GM12878 (cell line): ENCODE measurements around the gene ABHD17A. TPM values are rescaled to one million over a fixed set of nuclear protein-coding genes. Genes with fewer than 3 reads are reported as not detected.
"Not testable (repeated sequence)": the region's sequence is repeated elsewhere in the genome, so short reads cannot be mapped to it uniquely, and the experiment has no call there.

ENCODE experiments used
- ATAC-seq: fragments of 200-7000 bp; cut with Tn5 transposase; 3 replicates; pipeline ENCODE4 v1.9.1; 2020; ENCODE audit warnings: mild to moderate bottlenecking, moderate library complexity
- Bru-seq: library from RNA; stranded (reverse); fragments of 400-500 nt; gene quantifications from one replicate; lab custom pipeline; 2021; lab: Mats Ljungman, UMichigan
- BruChase-seq, 2 experiments: library from RNA; stranded (reverse); fragments of 400-500 nt; gene quantifications; one replicate each; lab custom pipeline; 2021; lab: Mats Ljungman, UMichigan
- BruUV-seq: library from RNA; stranded (reverse); fragments of 400-500 nt; replicated peaks from 2 replicates; lab custom pipeline; 2021; lab: Mats Ljungman, UMichigan
- CTCF ChIA-PET: fragments of 300-600 bp; sonication (Branson Sonifier 250); formaldehyde crosslinking; extraction: SDS; loops from one replicate; lab custom pipeline; 2021; ENCODE audit warnings: inconsistent platforms; lab: Yijun Ruan, JAX
- POLR2A ChIA-PET: fragments of 350-600 bp; formaldehyde crosslinking; extraction: SDS; loops from one replicate; lab custom pipeline; 2021; ENCODE audit warnings: inconsistent platforms; lab: Charles Lee
- RAD21 ChIA-PET: fragments of 300-600 bp; sonication (Branson Sonifier 250); formaldehyde crosslinking; loops from one replicate; lab custom pipeline; 2023; ENCODE audit warnings: antibody characterized with exemption; ENCODE audit not compliant: unreplicated experiment; lab: Charles Lee
- SMC1A ChIA-PET: fragments of 300-600 bp; sonication (Branson Sonifier 250); formaldehyde crosslinking; loops from one replicate; lab custom pipeline; 2023; ENCODE audit not compliant: unreplicated experiment, uncharacterized antibody; lab: Charles Lee
- DNase-seq: peaks from one replicate; pipeline ENCODE4 v3.0.0-alpha.2; 2011; ENCODE audit warnings: low read depth, low spot score
- FAIRE-seq: peaks from 3 replicates; lab custom pipeline; 2011; peaks lifted over from hg19 to GRCh38; lab: Jason Lieb, UNC
- H2AFZ ChIP-seq: 2 replicates; pipeline ENCODE4 v1.6.0; 2011; ENCODE audit warnings: low read depth, low read length, control low read depth; ENCODE audit not compliant: control insufficient read depth
- H3K27ac ChIP-seq: 2 replicates; pipeline ENCODE4 v1.5.1; 2011; ENCODE audit warnings: control low read depth; ENCODE audit not compliant: control insufficient read depth, insufficient read depth
- H3K27me3 ChIP-seq, 2 experiments: replicated peaks in 1 of 2; 2 replicates each; pipeline versions ENCODE4 v1.6.0 to v1.6.1; 2011; ENCODE audit warnings: low read length in 1 of 2; ENCODE audit not compliant: control insufficient read depth in 2 of 2, insufficient read depth in 2 of 2
- H3K36me3 ChIP-seq, 2 experiments: 2 replicates each; pipeline ENCODE4 v1.5.1; 2011; ENCODE audit warnings: low read length in 1 of 2; ENCODE audit not compliant: control insufficient read depth in 2 of 2, insufficient read depth in 2 of 2
- H3K4me1 ChIP-seq: 2 replicates; pipeline ENCODE4 v1.6.1; 2011; ENCODE audit warnings: mild to moderate bottlenecking, low read length, moderate library complexity, mixed read lengths; ENCODE audit not compliant: control insufficient read depth, insufficient read depth
- H3K4me2 ChIP-seq: 2 replicates; pipeline ENCODE4 v1.6.0; 2011; ENCODE audit warnings: control low read depth; ENCODE audit not compliant: control insufficient read depth, insufficient read depth
- H3K4me3 ChIP-seq: fragments of 200-600 bp; sonication (generic); 2 replicates; pipeline ENCODE4 v1.5.1; 2016
- H3K79me2 ChIP-seq: 2 replicates; pipeline ENCODE4 v1.6.0; 2011; ENCODE audit warnings: low read length; ENCODE audit not compliant: control insufficient read depth, insufficient read depth
- H3K9ac ChIP-seq: 2 replicates; pipeline ENCODE4 v1.8.0; 2011; ENCODE audit warnings: low read length, control low read depth, mixed read lengths; ENCODE audit not compliant: control insufficient read depth, insufficient read depth
- H3K9me3 ChIP-seq: replicated peaks from 3 replicates; pipeline ENCODE4 v1.5.1; 2011; ENCODE audit warnings: mild to moderate bottlenecking, low read length; ENCODE audit not compliant: control insufficient read depth, insufficient read depth
- H4K20me1 ChIP-seq: 2 replicates; pipeline ENCODE4 v1.6.0; 2011; ENCODE audit not compliant: control insufficient read depth, insufficient read depth
- BHLHE40 ChIP-seq, 2 experiments: fragments of 450-650 bp in 1 of 2; IDR thresholded peaks; 2 replicates each; pipeline ENCODE4 v1.6.1; 2011 to 2017; ENCODE audit warnings: low read depth in 2 of 2, borderline replicate concordance in 1 of 2, improper control_type of control experiment in 1 of 2, low read length in 1 of 2, mild to moderate bottlenecking in 1 of 2
- CHD2 ChIP-seq: IDR thresholded peaks from 2 replicates; pipeline ENCODE4 v1.6.1; 2011; ENCODE audit warnings: low read depth, low read length, improper control_type of control experiment, borderline replicate concordance
- CREB1 ChIP-seq: IDR thresholded peaks from 2 replicates; pipeline ENCODE4 v1.6.1; 2012; ENCODE audit warnings: low read depth, mild to moderate bottlenecking, inconsistent platforms
- CREM ChIP-seq: IDR thresholded peaks from 2 replicates; pipeline ENCODE4 v1.6.1; 2014; ENCODE audit warnings: antibody characterized with exemption, low read depth
- GABPA ChIP-seq: IDR thresholded peaks from 2 replicates; pipeline ENCODE4 v1.6.1; 2014; ENCODE audit warnings: antibody characterized with exemption, low read depth, mild to moderate bottlenecking, inconsistent platforms
- HCFC1 ChIP-seq: fragments of 150-350 bp; IDR thresholded peaks from 2 replicates; pipeline ENCODE4 v1.6.1; 2014; ENCODE audit warnings: low read length
- NBN ChIP-seq: fragments of 450-650 bp; IDR thresholded peaks from 2 replicates; pipeline ENCODE4 v1.6.1; 2016
- NR2C1 ChIP-seq: fragments of 450-650 bp; IDR thresholded peaks from 2 replicates; pipeline ENCODE4 v1.6.1; 2017; ENCODE audit warnings: antibody characterized with exemption, mild to moderate bottlenecking, moderate library complexity
- SP1 ChIP-seq: IDR thresholded peaks from one replicate; pipeline ENCODE4 v1.6.1; 2011; ENCODE audit warnings: low read depth, low read length
- SPI1 ChIP-seq: IDR thresholded peaks from 2 replicates; pipeline ENCODE4 v1.6.1; 2011; ENCODE audit warnings: low read depth, mild to moderate bottlenecking, low read length, moderate library complexity, borderline replicate concordance; ENCODE audit not compliant: insufficient read depth
- WGBS: methylation state at CpG from one replicate; pipeline ENCODE4 v1.1.6; 2016; ENCODE audit warnings: low lambda C conversion rate; ENCODE audit not compliant: insufficient replicate concordance, insufficient coverage; ENCODE audit errors: missing lambda C conversion rate; 5-methylcytosine and 5-hydroxymethylcytosine counted together
- in situ Hi-C: fragments of 300-500 bp; cut with MboI; formaldehyde crosslinking; loops from 9 replicates; pipeline ENCODE4 v1.14.3; 2018; ENCODE audit warnings: mixed read lengths
- intact Hi-C: fragments of 100-400 bp; cut with micrococcal nuclease; formaldehyde crosslinking; loops from one replicate; pipeline ENCODE4 v1.14.2; 2022; ENCODE audit not compliant: unreplicated experiment
- long read RNA-seq, 2 experiments: library from polyadenylated mRNA; unstranded; transcript quantifications; one replicate each; pipeline ENCODE4 v2.0.0, GENCODE V29; 2019 to 2020
- polyA minus RNA-seq, 3 experiments: library from RNA; depleted of rRNA, polyadenylated mRNA; stranded (reverse); fragments of >200 nt; gene quantifications; 2 replicates each; pipeline ENCODE4 v1.2.3, GENCODE V29; 2011
- polyA plus RNA-seq, 11 experiments: library from polyadenylated mRNA; depleted of rRNA in 4 of 11; unstranded in 6 of 11; stranded (reverse) in 5 of 11; fragments of >200 nt; fragmentation: Nextera tagmentation in 4 of 11; fragmentation: Illumina TruSeq in 1 of 11; extraction: Ambion mirVana in 4 of 11; extraction: Trizol in 1 of 11; gene quantifications; 1 replicate in 1 of 11; 2 replicates in 10 of 11; pipeline versions ENCODE4 v1.2.1 to v1.2.3, GENCODE V29; 2011 to 2016; ENCODE audit warnings: inconsistent platforms in 2 of 11, missing spikeins in 2 of 11, low read depth in 1 of 11
- total RNA-seq, 4 experiments: library from RNA; depleted of rRNA in 3 of 4; stranded (reverse); fragments of >200 nt in 3 of 4; fragmentation: Illumina TruSeq in 1 of 4; extraction: Trizol in 1 of 4; gene quantifications; 2 replicates each; pipeline versions ENCODE4 v1.2.1 to v1.2.3, GENCODE V29; 2013 to 2021
- TF ChIP-seq, protein P1 (sequence below): fragments of 450-650 bp; IDR thresholded peaks from 2 replicates; pipeline ENCODE4 v1.6.1; 2016; ENCODE audit warnings: mild to moderate bottlenecking
- TF ChIP-seq, protein P2 (sequence below): fragments of 450-650 bp; IDR thresholded peaks from 2 replicates; pipeline ENCODE4 v1.6.1; 2017; ENCODE audit warnings: mild to moderate bottlenecking
- TF ChIP-seq, protein P3 (sequence below): IDR thresholded peaks from 2 replicates; pipeline ENCODE4 v1.6.1; 2012; ENCODE audit warnings: low read depth, low read length, improper control_type of control experiment

ABHD17A gene
- total RNA-seq (2013; cell fraction: nucleolus; rRNA removed): 25.8 and 29.5 TPM in 2 replicates
- total RNA-seq (2014; rRNA removed) (109 and 126 TPM in 2 replicates), total RNA-seq (2014; rRNA removed; fragmentation: Illumina TruSeq; extraction: Trizol) (5.6 and 7.0 TPM in 2 replicates), total RNA-seq (2021) (72.6 and 77.6 TPM in 2 replicates), polyA plus RNA-seq (2011; rRNA removed) (7.7 and 25.3 TPM in 2 replicates), polyA plus RNA-seq (2014; fragmentation: Illumina TruSeq; extraction: Trizol) (0.87 and 2.5 TPM in 2 replicates), polyA plus RNA-seq (2014; fragmentation: Nextera tagmentation; extraction: Ambion mirVana) (under 1 TPM in 1 of 2 experiments, not detected in 1; 0.13 TPM), polyA plus RNA-seq (2014; rRNA removed) (84.5 and 105 TPM in 2 replicates), polyA plus RNA-seq (2016; fragmentation: Nextera tagmentation; extraction: Ambion mirVana) (10 to 100 TPM; 28.8 to 45.7 TPM), polyA minus RNA-seq (2011; rRNA and poly(A)+ RNA removed) (22.4 and 32.0 TPM in 2 replicates), Bru-seq, nascent RNA (percentile 65 among the genes with signal in this experiment), BruChase-seq, experiment 1, labeled RNA remaining after a 6-hour chase (percentile 80 among the genes with signal in this experiment), BruChase-seq, experiment 2, labeled RNA remaining after a 2-hour chase (percentile 76 among the genes with signal in this experiment)
- polyA plus RNA-seq (2011; ENCODE audit: low read depth): 8.6 TPM
- polyA plus RNA-seq (2011; cell fraction: cytosol; rRNA removed): 45.6 and 92.1 TPM in 2 replicates
- polyA plus RNA-seq (2011; cell fraction: nucleus; rRNA removed): 158 and 188 TPM in 2 replicates
- polyA plus RNA-seq (2012): 36.2 and 44.0 TPM in 2 replicates
- 21.4 and 26.9 TPM in 2 replicates for polyA minus RNA-seq (2011; cell fraction: cytosol; rRNA and poly(A)+ RNA removed)
- polyA minus RNA-seq (2011; cell fraction: nucleus; rRNA and poly(A)+ RNA removed): 13.5 and 18.1 TPM in 2 replicates
- long read RNA-seq, experiment 1, partial matches to known transcripts: 3 of 4 reads
- long read RNA-seq, experiment 1, other reads (novel, unspliced or antisense): 1 of 4 reads
- long read RNA-seq, experiment 2: 0 reads

DNA sequence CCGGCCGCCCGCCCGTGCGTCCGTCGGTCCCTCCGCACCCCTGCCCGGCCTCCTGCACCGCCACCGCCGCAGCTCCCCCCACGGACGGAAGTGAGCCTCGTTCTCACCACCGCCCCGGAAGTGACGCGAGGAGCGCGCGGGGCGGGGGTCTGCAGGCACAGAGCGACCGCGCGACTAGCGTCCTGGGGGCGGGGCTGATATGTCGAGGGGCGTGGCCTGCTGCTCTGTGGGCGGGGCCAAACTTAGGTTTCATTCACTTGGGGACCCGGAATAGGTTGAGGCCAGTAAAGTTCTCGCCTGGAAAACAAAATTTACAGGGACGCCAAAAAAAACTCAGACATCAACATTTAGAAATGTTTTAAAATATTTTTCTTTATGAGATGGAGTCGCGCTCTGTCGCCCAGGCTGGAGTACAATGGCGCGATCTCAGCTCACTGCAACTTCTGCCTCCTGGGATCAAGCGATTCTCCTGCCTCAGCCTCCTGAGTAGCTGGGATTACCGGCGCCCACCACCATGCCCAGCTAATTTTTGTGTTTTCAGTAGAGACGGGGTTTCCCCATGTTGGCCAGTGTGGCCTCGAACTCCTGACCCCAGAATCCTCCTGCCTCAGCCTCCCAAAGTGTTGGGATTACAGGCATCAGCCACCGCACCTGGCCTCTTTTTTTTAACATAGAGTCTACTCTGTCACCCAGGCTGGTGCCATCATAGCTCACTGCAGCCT, at the start of gene ABHD17A:
ABHD17A (minus strand) TSS at position 99 of the 722 bp plus-strand sequence. CDS start 3,930 bp downstream, outside the sequence.
- H4K20me1 ChIP-seq, H2AFZ ChIP-seq, H3K27me3 ChIP-seq, intact Hi-C loops, H3K9me3 ChIP-seq, DNase-seq, BruUV-seq, H3K36me3 ChIP-seq, in situ Hi-C loops: not testable (repeated sequence)
- WGBS: 21% methylated on average over 36 of the region's 46 CpGs
- POLR2A ChIA-PET: interaction anchor here (0.6 to 2.7 kb wide), 9 partner anchors 8 to 1011 kb away, joined by 3 to 12 read pairs (median 6); no protein-coding TSS in a partner anchor
- FAIRE-seq (peak; percentile 95), ATAC-seq (peak; percentile 85)
- RAD21 ChIA-PET: interaction anchor here (0.6 to 1.5 kb wide), 3 partner anchors 9 to 21 kb away, joined by 3 to 7 read pairs (median 3); no protein-coding TSS in a partner anchor
- Histone ChIP-seq H3K9ac (peak within 1 kb of the TSS; percentile 96), H3K79me2 (peaks cover 34% of the 10 kb centered on the region), H3K27ac (peak within 1 kb of the TSS; percentile 82), H3K4me1 (peaks cover 21% of the 10 kb centered on the region), H3K4me3 (peak within 1 kb of the TSS; percentile 99), H3K4me2 (peak within 1 kb of the TSS; percentile 86)
- SMC1A ChIA-PET: interaction anchor here (1.0 to 2.0 kb wide), 2 partner anchors 11 to 19 kb away, joined by 3 to 6 read pairs; no protein-coding TSS in a partner anchor
- CTCF ChIA-PET: interaction anchor here (0.7 to 2.4 kb wide), 5 partner anchors 10 to 59 kb away, joined by 3 to 7 read pairs (median 4); no protein-coding TSS in a partner anchor
- TF ChIP-seq CREB1 (peak; percentile 92), SPI1 (0 out of 2 replicates have a peak, but pooled peaks have one; percentile 26), SP1 (peak; percentile 63), GABPA (peak; percentile 81), CREM (peak; percentile 93), CHD2 (0 out of 2 replicates have a peak, but pooled peaks have one; percentile 26), HCFC1 (peak; percentile 32; the same call in 1 of the 2 replicates), NR2C1 (0 out of 2 replicates have a peak, but pooled peaks have one; percentile 28), NBN (0 out of 2 replicates have a peak, but pooled peaks have one; percentile 30), BHLHE40 (IDR thresholded peaks at IDR 0.05; ENCODE audit: borderline replicate concordance in 1 of 2, low read depth in 2 of 2, low read length in 1 of 2) (peak in 1 of 2 experiments; percentile 68; a peak in 1 of 4 replicates)
- TF ChIP-seq, protein P1, sequence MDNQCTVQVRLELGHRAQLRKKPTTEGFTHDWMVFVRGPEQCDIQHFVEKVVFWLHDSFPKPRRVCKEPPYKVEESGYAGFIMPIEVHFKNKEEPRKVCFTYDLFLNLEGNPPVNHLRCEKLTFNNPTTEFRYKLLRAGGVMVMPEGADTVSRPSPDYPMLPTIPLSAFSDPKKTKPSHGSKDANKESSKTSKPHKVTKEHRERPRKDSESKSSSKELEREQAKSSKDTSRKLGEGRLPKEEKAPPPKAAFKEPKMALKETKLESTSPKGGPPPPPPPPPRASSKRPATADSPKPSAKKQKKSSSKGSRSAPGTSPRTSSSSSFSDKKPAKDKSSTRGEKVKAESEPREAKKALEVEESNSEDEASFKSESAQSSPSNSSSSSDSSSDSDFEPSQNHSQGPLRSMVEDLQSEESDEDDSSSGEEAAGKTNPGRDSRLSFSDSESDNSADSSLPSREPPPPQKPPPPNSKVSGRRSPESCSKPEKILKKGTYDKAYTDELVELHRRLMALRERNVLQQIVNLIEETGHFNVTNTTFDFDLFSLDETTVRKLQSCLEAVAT: peak; percentile 81
- TF ChIP-seq, protein P2, sequence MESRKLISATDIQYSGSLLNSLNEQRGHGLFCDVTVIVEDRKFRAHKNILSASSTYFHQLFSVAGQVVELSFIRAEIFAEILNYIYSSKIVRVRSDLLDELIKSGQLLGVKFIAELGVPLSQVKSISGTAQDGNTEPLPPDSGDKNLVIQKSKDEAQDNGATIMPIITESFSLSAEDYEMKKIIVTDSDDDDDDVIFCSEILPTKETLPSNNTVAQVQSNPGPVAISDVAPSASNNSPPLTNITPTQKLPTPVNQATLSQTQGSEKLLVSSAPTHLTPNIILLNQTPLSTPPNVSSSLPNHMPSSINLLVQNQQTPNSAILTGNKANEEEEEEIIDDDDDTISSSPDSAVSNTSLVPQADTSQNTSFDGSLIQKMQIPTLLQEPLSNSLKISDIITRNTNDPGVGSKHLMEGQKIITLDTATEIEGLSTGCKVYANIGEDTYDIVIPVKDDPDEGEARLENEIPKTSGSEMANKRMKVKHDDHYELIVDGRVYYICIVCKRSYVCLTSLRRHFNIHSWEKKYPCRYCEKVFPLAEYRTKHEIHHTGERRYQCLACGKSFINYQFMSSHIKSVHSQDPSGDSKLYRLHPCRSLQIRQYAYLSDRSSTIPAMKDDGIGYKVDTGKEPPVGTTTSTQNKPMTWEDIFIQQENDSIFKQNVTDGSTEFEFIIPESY: 0 out of 2 replicates have a peak, but pooled peaks have one; percentile 41
- TF ChIP-seq, protein P3, sequence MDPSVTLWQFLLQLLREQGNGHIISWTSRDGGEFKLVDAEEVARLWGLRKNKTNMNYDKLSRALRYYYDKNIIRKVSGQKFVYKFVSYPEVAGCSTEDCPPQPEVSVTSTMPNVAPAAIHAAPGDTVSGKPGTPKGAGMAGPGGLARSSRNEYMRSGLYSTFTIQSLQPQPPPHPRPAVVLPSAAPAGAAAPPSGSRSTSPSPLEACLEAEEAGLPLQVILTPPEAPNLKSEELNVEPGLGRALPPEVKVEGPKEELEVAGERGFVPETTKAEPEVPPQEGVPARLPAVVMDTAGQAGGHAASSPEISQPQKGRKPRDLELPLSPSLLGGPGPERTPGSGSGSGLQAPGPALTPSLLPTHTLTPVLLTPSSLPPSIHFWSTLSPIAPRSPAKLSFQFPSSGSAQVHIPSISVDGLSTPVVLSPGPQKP: peak; percentile 72; the same call in 1 of the 2 replicates
